ENCODE data around the gene POU6F1.

DNA sequence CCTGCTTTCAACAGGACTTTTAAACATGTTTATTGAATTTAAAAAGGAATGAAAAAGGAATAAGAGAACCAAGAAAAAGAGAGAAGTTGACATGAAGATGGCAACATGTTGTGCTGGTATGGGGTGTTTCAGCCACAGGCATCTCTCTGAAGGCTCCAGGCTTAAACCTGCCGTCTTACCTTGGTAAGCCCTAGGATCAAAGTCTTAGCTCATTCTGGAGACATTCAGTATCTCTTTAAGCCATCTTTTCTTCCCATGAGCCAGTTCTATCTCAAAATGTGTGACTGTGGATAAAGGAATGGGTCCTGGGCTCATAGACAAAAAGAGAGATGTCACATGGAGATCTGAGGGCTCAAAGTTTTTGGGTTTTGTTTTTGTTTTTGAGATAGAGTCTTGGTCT, 43.4 kb downstream of the POU6F1 start:
- TF ChIP-seq, protein P1, sequence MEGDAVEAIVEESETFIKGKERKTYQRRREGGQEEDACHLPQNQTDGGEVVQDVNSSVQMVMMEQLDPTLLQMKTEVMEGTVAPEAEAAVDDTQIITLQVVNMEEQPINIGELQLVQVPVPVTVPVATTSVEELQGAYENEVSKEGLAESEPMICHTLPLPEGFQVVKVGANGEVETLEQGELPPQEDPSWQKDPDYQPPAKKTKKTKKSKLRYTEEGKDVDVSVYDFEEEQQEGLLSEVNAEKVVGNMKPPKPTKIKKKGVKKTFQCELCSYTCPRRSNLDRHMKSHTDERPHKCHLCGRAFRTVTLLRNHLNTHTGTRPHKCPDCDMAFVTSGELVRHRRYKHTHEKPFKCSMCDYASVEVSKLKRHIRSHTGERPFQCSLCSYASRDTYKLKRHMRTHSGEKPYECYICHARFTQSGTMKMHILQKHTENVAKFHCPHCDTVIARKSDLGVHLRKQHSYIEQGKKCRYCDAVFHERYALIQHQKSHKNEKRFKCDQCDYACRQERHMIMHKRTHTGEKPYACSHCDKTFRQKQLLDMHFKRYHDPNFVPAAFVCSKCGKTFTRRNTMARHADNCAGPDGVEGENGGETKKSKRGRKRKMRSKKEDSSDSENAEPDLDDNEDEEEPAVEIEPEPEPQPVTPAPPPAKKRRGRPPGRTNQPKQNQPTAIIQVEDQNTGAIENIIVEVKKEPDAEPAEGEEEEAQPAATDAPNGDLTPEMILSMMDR (conservative IDR thresholded peaks at IDR 0.05 in 1 of 2, IDR thresholded peaks at IDR 0.05 in 1 of 2; ENCODE audit: low read depth in 1 of 2, low read length in 2 of 2): no peak
- TF ChIP-seq EZH2 (IDR thresholded peaks at IDR 0.05; ENCODE audit: low read length, missing control alignments): no peak
